ENCODE results near the gene TXLNB.

Gene TXLNB

DNA sequence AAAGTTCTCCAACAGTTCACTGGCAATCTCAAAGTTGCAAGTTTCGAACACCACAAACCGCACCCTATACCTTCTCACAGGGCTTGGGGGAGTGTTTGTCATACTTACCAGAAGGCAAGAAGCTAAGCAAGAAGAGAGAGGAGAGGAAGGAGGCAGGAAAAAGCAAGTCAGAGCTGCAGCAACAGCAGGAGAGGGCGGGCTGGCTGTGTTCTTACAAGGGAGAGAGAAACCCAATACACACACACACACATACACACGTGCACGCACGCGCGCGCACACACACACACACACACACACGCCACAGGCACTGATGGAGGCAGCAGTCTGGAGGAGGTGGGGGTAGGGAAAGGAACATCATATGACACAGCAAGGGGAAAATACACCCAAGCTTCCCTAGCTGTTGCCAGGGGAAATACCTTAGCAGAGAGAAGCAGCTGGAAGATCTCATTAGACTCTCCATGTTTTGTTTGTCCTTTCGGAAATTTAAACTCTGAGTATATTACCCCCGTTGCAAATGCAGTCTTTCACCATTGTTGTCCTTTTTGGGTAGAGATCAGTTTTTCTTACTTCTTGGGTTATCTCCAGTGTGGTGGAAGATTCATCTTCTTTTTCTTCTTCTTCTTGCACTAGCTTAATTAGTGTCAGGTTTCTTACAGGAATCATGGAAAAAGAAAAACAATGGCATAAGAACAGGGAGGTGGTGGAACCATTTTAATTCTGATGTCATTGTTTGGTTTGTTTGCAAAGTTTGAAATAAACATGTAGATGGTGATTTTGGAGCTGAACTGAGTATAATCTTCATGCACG is at the start of gene TXLNB:
Gene TXLNB (minus strand): TSS at position 186 of the 807 bp plus-strand sequence. CDS start 3,099 bp downstream, outside the sequence.
- DNase-seq (peak; percentile 83), ATAC-seq (peak; percentile 96)
- Mint-ChIP-seq H3K4me1 (peaks cover 81% of the 10 kb centered on the region), H3K27me3 (peaks cover 3% of the 10 kb centered on the region), H3K36me3 (ENCODE audit: low read depth) (no peaks in the 10 kb centered on the region), H3K27ac (peak within 1 kb of the TSS; percentile 98), H3K4me3 (peak within 1 kb of the TSS; percentile 78), H3K9me3 (no peaks in the 10 kb centered on the region)

DNA sequence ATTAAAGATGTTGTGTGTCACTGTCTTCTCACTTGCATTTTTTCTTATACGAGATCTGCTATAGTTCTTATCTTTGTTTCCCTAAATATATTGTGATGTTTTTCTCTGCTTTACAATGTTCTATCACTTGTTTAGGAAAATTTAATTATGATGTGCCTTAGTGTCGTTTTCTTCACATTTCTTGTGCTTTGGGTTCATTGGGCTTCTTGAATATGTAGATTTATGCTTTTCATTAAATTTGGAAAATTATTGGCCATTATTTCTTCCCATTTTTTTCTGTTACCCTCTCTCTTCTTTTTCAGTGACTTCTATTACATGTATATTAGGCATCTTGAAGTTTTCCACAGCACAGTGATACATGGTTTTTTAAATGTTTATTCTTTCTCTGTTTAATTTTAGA is 49.3 kb upstream of the TXLNB start:
- no peak overlapping the region for H3K4me3 Mint-ChIP-seq
- no peak overlapping the region for H3K27ac Mint-ChIP-seq
- H3K36me3 Mint-ChIP-seq (ENCODE audit: low read depth), result no peaks in the 10 kb centered on the region
- no peak for DNase-seq
- ATAC-seq, result no peak
- H3K27me3 Mint-ChIP-seq, result no peaks in the 10 kb centered on the region
- H3K4me1 Mint-ChIP-seq, result peaks cover 24% of the 10 kb centered on the region
- peaks cover 4% of the 10 kb centered on the region for H3K9me3 Mint-ChIP-seq

DNA sequence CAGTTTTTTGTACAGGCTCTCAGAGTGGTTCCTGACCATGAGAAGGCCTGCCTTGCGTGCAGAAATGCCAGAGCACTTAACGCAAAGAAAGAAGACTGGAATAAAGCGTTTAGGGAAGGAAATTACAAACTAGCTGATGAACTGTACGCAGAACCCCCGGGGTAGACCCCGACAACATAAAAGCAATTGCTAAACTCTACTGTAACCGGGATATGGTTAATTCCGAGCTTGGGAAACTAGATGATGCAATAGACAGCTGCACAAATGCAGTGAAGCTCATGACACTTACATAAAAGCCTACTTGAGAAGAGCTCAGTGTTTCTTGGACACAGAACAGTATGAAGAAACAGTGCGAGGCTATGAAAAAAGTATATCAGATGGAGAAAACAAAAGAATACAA is 47.0 kb upstream of the TXLNB start:
- H3K27ac Mint-ChIP-seq, result no peak overlapping the region
- H3K36me3 Mint-ChIP-seq (ENCODE audit: low read depth), result no peaks in the 10 kb centered on the region
- ATAC-seq, result no peak
- H3K9me3 Mint-ChIP-seq, result peaks cover 4% of the 10 kb centered on the region
- H3K4me1 Mint-ChIP-seq, result peaks cover 14% of the 10 kb centered on the region
- H3K4me3 Mint-ChIP-seq, result no peak overlapping the region
- no peak for DNase-seq
- H3K27me3 Mint-ChIP-seq, result no peaks in the 10 kb centered on the region

DNA sequence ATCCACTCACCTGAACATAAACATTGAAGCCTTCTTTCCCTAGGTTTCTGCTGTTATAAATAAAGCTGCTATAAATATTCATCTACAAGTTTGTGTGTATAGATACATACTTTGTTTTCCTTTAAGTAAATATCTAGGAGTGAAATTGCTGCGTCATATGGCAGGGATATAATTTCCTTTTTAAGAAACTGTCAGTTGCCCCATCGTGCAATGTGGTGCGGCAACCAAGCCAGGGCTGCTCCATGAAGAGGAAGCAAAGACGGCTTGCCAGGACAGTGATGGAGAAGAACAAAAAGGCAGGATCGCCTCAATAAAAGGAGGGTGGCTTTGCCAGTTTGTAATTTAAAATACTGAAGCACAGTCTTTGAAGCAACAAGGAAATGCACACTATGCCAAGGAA is 46.0 kb upstream of the TXLNB start:
- Mint-ChIP-seq H3K4me3 (no peak overlapping the region), H3K9me3 (peaks cover 4% of the 10 kb centered on the region)

DNA sequence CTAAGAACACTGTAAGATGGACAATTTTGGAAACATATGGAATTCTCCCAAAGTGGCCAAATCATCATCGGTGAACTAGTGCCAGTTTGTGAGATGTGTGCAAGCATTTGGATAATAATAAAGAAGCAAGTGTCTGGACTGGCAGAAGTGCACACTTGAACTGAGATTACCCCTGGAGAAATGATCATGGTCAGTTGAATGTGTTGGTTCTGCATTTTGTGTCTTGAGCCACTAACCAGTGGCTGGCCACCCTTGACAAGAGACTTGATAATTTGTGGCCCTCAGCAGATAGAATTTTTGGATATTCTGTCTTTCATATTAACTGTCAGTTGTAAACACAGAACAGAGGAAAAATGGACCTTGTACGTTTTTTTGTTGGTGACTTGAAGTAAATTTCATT is 45.2 kb upstream of the TXLNB start:
- ATAC-seq (no peak), DNase-seq (no peak)
- Mint-ChIP-seq H3K4me3 (no peak overlapping the region), H3K27me3 (no peaks in the 10 kb centered on the region), H3K9me3 (no peaks in the 10 kb centered on the region), H3K4me1 (no peaks in the 10 kb centered on the region), H3K27ac (no peak overlapping the region), H3K36me3 (ENCODE audit: low read depth) (peaks cover 2% of the 10 kb centered on the region)

More for the DNA sequence above, 46.0 kb upstream of the TXLNB start:
- Mint-ChIP-seq H3K27ac (no peak overlapping the region), H3K4me1 (peaks cover 4% of the 10 kb centered on the region), H3K36me3 (ENCODE audit: low read depth) (peaks cover 2% of the 10 kb centered on the region), H3K27me3 (no peaks in the 10 kb centered on the region)
- ATAC-seq (no peak), DNase-seq (no peak)

DNA sequence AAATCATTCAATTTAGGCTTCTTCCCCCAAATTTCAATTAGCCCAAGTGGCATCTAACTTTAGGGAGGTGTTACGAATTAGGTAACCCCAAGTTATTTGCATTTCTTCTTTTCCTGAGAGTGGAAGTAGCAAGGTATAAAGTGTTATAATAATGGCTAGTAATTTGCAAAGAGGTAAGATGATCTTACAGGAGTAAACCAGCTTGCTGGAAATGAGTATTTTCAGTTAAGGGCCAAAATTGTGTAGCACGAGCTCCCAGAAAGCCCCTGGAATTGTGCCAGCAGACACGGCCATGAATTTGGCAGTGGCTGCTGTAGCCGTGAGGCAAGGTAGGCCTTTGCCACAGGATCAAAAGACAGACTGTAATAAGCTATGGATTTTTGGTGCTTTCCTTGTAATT is 44.7 kb upstream of the TXLNB start:
- no peak overlapping the region for H3K27ac Mint-ChIP-seq
- H3K27me3 Mint-ChIP-seq, result no peaks in the 10 kb centered on the region
- no peak for ATAC-seq
- no peaks in the 10 kb centered on the region for H3K4me1 Mint-ChIP-seq
- no peak overlapping the region for H3K4me3 Mint-ChIP-seq
- peaks cover 2% of the 10 kb centered on the region for H3K36me3 Mint-ChIP-seq (ENCODE audit: low read depth)
- no peak for DNase-seq
- no peaks in the 10 kb centered on the region for H3K9me3 Mint-ChIP-seq

DNA sequence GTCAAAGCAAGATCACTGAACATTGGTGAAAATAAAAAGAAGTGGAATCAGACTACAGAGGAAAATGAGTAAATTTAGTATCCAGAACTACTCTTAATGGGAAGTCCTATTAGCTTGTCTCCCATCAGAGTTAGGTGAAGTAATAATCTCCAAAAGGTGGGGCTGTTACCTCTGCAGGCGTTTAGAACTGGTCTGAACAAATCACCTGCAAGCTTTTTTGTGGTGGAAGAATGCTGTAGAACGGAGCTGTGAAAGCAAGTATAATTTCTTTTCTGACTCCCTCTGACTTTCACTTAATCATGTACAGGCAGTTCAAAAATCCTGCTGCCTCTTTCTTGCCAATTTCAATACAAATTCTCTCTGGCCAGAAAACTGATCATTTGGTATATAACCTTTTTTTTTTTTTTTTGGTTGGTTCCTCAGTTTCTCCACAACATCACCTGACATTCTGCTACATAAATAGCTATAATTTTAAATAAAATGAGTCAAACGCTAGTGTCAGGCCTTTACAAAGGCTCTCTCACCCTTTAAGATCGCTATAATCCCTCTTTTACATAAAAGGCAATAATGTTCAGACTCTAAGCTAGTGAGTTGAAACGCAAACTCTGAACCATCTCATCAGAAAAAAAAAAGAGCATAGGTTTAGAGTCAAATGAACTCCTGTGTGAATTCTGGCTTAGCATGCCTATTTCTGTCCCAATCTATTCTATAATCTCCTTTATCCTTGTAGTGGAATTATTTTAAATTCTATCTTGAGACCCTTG is 43.8 kb upstream of the TXLNB start:
- DNase-seq (no peak), ATAC-seq (no peak)
- Mint-ChIP-seq H3K27me3 (no peaks in the 10 kb centered on the region), H3K27ac (no peak overlapping the region), H3K4me1 (peaks cover 6% of the 10 kb centered on the region), H3K4me3 (no peak overlapping the region), H3K9me3 (no peaks in the 10 kb centered on the region), H3K36me3 (ENCODE audit: low read depth) (peaks cover 2% of the 10 kb centered on the region)

DNA sequence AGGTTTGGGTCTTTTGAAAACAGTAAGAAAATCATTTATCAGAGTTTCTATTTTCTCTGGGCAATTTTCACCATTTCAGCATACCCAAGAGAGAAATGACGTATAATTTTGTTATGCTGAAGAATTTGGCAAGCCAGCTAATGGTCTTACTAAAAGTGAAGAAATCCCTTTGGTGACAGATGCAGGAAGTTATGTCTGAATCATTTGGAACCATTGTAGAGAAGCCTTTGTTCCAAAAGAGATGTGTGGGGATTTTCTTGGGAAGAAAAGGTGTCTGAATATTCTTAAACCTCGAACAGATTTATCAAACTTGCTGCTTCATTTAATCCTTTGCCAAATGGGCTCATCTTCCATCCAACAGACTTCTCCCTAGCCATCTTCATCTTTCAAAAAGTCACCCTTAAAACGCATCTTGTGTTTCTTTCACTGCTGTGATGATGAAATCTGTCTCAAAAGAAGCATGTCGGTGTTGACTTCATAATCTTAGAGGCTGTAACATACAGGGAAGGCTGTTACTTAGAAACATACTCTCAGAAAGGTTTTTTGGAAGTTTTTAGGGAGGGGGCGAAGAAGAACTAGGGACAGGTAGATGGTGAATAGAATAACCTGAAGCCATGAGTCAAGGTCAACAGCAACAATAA is 43.1 kb upstream of the TXLNB start:
- H3K27ac Mint-ChIP-seq, result no peak overlapping the region
- no peak overlapping the region for H3K4me3 Mint-ChIP-seq
- no peaks in the 10 kb centered on the region for H3K9me3 Mint-ChIP-seq
- DNase-seq (no peak), ATAC-seq (no peak)
- peaks cover 2% of the 10 kb centered on the region for H3K36me3 Mint-ChIP-seq (ENCODE audit: low read depth)
- no peaks in the 10 kb centered on the region for H3K27me3 Mint-ChIP-seq
- H3K4me1 Mint-ChIP-seq, result peaks cover 10% of the 10 kb centered on the region

DNA sequence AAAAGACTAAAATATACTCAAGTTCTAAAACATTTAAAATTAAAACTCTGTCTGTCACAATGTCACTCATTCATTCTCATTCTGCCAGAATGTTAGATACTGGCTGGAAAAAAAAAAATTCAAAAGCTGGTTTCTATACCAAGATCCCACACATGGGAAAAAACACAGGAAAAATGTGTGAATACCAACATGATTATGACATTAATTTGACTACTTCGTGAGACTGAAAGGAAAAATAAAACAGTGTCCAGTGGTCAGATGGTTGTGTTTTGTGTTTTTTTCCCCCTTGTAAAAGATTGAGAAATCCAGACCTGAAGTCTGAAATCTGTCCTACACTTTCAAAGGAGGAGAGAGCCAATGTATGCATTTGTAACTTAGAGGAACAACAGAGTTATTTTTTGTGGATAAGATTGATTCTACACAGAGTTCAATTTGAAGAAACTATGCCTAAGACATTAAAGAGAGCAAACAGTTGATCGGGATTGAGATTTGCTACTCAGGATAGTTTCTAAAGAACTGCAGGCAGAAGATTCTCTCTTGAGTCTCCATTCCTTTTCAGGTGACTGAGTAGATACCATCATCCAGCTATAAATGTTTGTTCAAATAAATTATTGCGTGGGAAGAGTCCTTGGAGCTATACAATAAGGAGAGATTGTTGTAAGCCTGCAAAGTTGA is 39.2 kb upstream of the TXLNB start:
- no peak for DNase-seq
- H3K4me1 Mint-ChIP-seq, result peaks cover 17% of the 10 kb centered on the region
- no peak for ATAC-seq
- H3K9me3 Mint-ChIP-seq, result peaks cover 11% of the 10 kb centered on the region
- no peak overlapping the region for H3K4me3 Mint-ChIP-seq
- peaks cover 2% of the 10 kb centered on the region for H3K36me3 Mint-ChIP-seq (ENCODE audit: low read depth)
- no peaks in the 10 kb centered on the region for H3K27me3 Mint-ChIP-seq
- H3K27ac Mint-ChIP-seq, result no peak overlapping the region

DNA sequence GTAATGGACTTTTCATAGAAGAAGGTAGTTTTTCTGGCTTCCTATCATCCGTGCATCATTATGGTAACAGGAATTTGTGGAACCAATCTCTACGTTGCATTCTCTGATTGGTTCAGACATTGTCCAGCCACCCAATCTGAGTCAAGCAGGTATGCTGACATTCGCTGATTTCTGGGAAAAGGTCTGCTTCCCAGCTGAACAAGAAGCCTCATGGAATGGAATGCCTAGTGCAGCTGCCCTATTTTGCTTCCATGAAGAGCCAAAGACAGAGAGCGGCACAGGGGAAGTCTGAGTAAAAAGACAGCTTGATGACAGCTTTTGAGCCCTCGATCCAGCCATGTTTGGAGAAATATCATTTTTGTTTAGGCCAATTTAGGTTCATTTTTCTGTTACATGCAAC is 38.5 kb upstream of the TXLNB start:
- ATAC-seq, result no peak
- Mint-ChIP-seq H3K4me3 (no peak overlapping the region), H3K4me1 (peaks cover 23% of the 10 kb centered on the region), H3K27ac (no peak overlapping the region), H3K36me3 (ENCODE audit: low read depth) (peaks cover 2% of the 10 kb centered on the region), H3K27me3 (no peaks in the 10 kb centered on the region), H3K9me3 (peaks cover 11% of the 10 kb centered on the region)
- no peak for DNase-seq

DNA sequence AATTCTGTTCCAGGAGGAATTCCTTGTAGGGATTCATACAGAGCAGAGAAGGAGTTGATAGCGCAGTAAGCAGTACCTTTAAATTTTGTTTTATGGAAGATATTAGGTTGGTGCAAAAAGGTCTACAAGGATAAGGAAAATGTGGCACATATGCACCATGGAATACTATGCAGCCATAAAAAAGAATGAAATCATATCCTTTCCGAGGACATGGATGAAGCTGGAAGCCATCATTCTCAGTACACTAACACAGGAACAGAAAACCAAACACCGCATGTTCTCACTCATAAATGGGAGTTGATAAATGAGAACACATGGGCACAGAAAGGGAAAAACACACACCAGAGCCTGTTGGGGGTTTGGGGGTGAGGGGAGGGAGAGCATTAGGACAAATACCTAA is 37.4 kb upstream of the TXLNB start:
- DNase-seq (no peak), ATAC-seq (no peak)
- Mint-ChIP-seq H3K4me3 (no peak overlapping the region), H3K36me3 (ENCODE audit: low read depth) (peaks cover 2% of the 10 kb centered on the region), H3K27ac (no peak overlapping the region), H3K9me3 (peaks cover 11% of the 10 kb centered on the region), H3K4me1 (peaks cover 31% of the 10 kb centered on the region), H3K27me3 (no peaks in the 10 kb centered on the region)

DNA sequence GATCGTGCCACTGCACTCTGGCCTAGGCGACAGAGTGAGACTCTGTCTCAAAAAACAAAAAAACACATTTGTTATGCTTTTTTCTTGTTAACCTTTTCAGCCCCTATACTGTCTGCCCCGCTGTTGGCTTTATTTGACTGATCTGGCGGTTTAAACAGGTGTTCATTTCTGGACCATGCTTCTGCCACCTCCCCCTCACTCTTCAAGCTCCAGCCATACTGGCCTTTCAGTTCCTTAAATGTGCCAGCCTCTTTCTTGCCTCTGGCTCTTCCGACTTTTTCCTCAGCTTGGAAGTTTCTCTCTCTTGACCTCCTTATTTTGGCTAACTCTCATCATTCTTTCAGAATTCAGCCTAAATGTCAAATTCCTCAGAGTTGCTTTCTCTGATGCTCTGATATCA is 35.2 kb upstream of the TXLNB start:
- no peak overlapping the region for H3K4me3 Mint-ChIP-seq
- H3K27me3 Mint-ChIP-seq, result peaks cover 2% of the 10 kb centered on the region
- peaks cover 11% of the 10 kb centered on the region for H3K36me3 Mint-ChIP-seq (ENCODE audit: low read depth)
- DNase-seq, result no peak
- peaks cover 20% of the 10 kb centered on the region for H3K9me3 Mint-ChIP-seq
- no peak for ATAC-seq
- no peak overlapping the region for H3K27ac Mint-ChIP-seq
- peaks cover 48% of the 10 kb centered on the region for H3K4me1 Mint-ChIP-seq

DNA sequence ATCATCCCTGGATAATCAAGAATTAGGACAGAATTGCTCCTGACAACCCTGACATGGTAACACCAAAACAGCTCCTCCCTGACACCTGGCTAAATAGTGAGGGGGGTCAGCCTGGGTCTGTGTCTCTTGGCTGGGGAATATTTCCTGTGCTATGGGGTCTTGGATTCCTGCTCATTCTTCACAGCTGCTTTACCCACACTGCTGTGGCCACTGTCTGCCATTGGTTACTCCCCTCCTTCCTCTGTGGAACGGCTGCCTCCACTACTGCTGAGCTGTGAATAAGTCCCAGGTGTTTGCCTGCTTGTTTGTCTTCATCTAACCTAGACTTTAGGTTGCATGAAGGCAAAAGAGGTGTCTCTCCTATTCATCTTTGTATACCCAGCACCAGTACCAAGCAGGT is 33.9 kb upstream of the TXLNB start:
- Mint-ChIP-seq H3K4me1 (peaks cover 44% of the 10 kb centered on the region), H3K9me3 (peaks cover 20% of the 10 kb centered on the region), H3K27ac (no peak overlapping the region), H3K36me3 (ENCODE audit: low read depth) (peaks cover 11% of the 10 kb centered on the region), H3K4me3 (no peak overlapping the region), H3K27me3 (peaks cover 2% of the 10 kb centered on the region)
- no peak for ATAC-seq
- DNase-seq, result no peak

DNA sequence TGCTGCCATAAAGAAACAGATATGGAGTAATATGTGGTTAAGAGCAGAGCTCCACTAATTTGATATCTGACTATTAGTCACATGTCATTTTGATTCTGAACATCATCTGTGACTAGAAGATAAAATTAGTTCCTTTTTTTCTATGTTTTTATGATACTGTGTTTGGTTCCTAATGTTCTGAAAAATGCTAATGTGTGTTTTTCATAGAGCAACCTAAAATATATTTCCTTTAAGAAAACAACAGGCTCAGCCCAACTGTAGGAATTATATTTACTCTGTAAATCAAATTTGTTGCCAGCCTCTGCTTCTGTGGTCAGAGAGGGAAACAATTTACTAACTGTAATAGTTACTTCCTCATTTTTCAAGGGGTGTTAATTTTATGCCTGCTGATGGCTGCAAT is 33.3 kb upstream of the TXLNB start:
- peaks cover 20% of the 10 kb centered on the region for H3K9me3 Mint-ChIP-seq
- no peak for ATAC-seq
- H3K4me1 Mint-ChIP-seq, result peaks cover 44% of the 10 kb centered on the region
- peaks cover 2% of the 10 kb centered on the region for H3K27me3 Mint-ChIP-seq
- no peak for DNase-seq
- H3K36me3 Mint-ChIP-seq (ENCODE audit: low read depth), result peaks cover 11% of the 10 kb centered on the region
- H3K4me3 Mint-ChIP-seq, result no peak overlapping the region
- no peak overlapping the region for H3K27ac Mint-ChIP-seq
